Ectodermal cell (in vitro differentiated cells): ENCODE results near the gene ERG28.

Experiments
- H3K27ac ChIP-seq: 2 replicates; pipeline ENCODE4 v1.7.0; 2013; ENCODE audit warnings: mild to moderate bottlenecking, low read depth, low read length; ENCODE audit not compliant: insufficient read depth, poor library complexity, severe bottlenecking
- H3K27me3 ChIP-seq: 2 replicates; pipeline ENCODE4 v1.7.0; 2013; ENCODE audit warnings: mild to moderate bottlenecking, low read length; ENCODE audit not compliant: insufficient read depth, control insufficient read depth, poor library complexity, severe bottlenecking
- H3K36me3 ChIP-seq: one replicate; pipeline ENCODE4 v1.7.0; 2013; ENCODE audit warnings: low read length; ENCODE audit not compliant: control insufficient read depth, insufficient read depth
- H3K4me1 ChIP-seq: one replicate; pipeline ENCODE4 v1.7.0; 2013; ENCODE audit warnings: low read length; ENCODE audit not compliant: control insufficient read depth, insufficient read depth
- H3K4me3 ChIP-seq: 2 replicates; pipeline ENCODE4 v1.7.0; 2013; ENCODE audit warnings: low read depth, low read length, control low read depth; ENCODE audit not compliant: insufficient read depth
- H3K9me3 ChIP-seq: 2 replicates; pipeline ENCODE4 v1.7.0; 2013; ENCODE audit warnings: mild to moderate bottlenecking, low read length, moderate library complexity; ENCODE audit not compliant: control insufficient read depth
- WGBS, 2 experiments: methylation state at CpG; one replicate each; pipeline ENCODE4 v1.1.7; 2013; ENCODE audit warnings: missing lambda C conversion rate in 2 of 2; 5-methylcytosine and 5-hydroxymethylcytosine counted together

ERG28 gene

GRCh38 chr14:75647640-75648039 lies 13.0 kb downstream of the ERG28 start:
- H3K27ac ChIP-seq = no peak overlapping the region

GRCh38 chr14:75646762-75647161 lies 13.9 kb downstream of the ERG28 start:
- Histone ChIP-seq H3K27ac (no peak overlapping the region), H3K4me1 (no peaks in the 10 kb centered on the region), H3K36me3 (peaks cover 29% of the 10 kb centered on the region), H3K4me3 (no peak overlapping the region), H3K9me3 (no peaks in the 10 kb centered on the region), H3K27me3 (no peaks in the 10 kb centered on the region)
- WGBS, 2 experiments = 91 to 95% methylated on average over 6 of the region's 6 CpGs

More at GRCh38 chr14:75647640-75648039, 13.0 kb downstream of the ERG28 start:
- H3K9me3 ChIP-seq = no peaks in the 10 kb centered on the region
- no peaks in the 10 kb centered on the region for H3K4me1 ChIP-seq
- H3K27me3 ChIP-seq = no peaks in the 10 kb centered on the region
- H3K36me3 ChIP-seq = peaks cover 34% of the 10 kb centered on the region
- 86 to 97% methylated on average over 3 of the region's 3 CpGs for WGBS, 2 experiments
- no peak overlapping the region for H3K4me3 ChIP-seq

GRCh38 chr14:75645056-75645455 lies 15.6 kb downstream of the ERG28 start:
- no peaks in the 10 kb centered on the region for H3K9me3 ChIP-seq
- H3K4me1 ChIP-seq = no peaks in the 10 kb centered on the region
- no peak overlapping the region for H3K4me3 ChIP-seq
- H3K27me3 ChIP-seq = no peaks in the 10 kb centered on the region
- no peak overlapping the region for H3K27ac ChIP-seq
- H3K36me3 ChIP-seq = peaks cover 13% of the 10 kb centered on the region

DNA sequence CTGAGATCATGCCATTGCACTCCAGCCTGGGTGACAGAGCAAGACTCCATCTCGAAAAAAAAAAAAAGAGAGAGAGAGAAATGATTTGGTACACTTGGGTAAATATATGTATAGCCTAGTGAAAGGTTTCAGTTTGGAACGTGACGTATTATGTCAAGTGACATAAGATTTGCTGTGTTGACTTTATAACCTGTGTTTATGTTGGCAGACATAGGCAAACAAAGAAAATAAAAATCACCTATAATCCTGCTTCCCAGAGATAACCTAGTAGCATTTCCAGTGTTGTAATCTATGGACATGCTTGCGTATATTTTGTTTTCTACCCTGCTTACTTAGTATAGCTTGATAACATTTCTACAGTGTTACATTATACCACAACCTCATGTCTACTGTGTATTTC lies 16.7 kb downstream of the ERG28 start:
- no peaks in the 10 kb centered on the region for H3K4me1 ChIP-seq
- no peaks in the 10 kb centered on the region for H3K9me3 ChIP-seq
- H3K36me3 ChIP-seq = peaks cover 3% of the 10 kb centered on the region
- no peaks in the 10 kb centered on the region for H3K27me3 ChIP-seq
- no peak overlapping the region for H3K27ac ChIP-seq
- no peak overlapping the region for H3K4me3 ChIP-seq
- WGBS, 2 experiments = 90 to 95% methylated on average over 4 of the region's 4 CpGs

DNA sequence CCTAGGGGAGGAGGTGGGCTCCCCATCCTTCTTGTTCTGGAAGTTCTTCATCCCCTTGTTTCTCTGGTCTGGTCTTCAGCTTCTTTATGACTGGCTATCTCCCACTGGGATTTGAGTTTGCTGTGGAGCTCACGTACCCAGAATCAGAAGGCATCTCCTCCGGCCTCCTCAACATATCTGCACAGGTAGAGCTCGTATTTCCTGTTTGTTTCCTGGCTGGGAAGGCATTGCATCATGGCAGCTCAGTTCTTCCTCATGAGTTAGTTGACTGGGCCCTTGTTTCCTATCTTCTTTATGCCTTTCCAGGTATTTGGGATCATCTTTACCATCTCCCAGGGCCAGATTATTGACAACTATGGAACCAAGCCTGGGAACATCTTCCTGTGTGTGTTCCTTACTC lies 19.8 kb downstream of the ERG28 start:
- no peaks in the 10 kb centered on the region for H3K36me3 ChIP-seq
- no peak overlapping the region for H3K4me3 ChIP-seq
- H3K27ac ChIP-seq = no peak overlapping the region
- no peaks in the 10 kb centered on the region for H3K4me1 ChIP-seq
- 89 to 90% methylated on average over 3 of the region's 3 CpGs for WGBS, 2 experiments
- no peaks in the 10 kb centered on the region for H3K27me3 ChIP-seq
- no peaks in the 10 kb centered on the region for H3K9me3 ChIP-seq

DNA sequence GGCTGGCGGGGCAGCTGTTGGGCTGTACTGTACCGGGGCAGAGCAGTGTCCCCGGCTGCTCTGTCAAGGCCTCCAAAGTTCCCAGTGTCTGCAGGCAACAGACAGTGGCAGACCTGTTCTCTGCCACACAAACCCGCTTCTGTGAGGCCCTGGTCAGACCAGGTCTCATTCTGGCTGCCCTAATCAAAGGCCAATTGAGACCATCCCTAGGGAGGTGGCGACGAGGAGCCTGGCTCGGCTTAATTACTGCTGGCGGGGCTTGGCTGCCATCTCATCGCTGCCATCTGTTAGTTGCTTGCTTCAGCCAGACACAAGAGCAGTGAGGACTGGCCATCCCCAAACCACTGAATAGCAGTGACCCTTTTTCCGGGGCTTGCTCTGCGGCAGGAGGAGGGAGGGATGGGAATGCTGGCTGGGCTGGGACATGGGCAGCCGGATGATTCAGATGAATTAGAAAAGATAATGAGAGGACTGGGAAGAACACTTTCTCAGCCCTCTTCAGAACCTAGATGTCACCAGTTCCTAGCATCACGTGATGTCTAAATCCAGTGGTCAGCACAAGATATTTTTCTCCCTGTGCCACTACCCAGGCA lies 24.5 kb downstream of the ERG28 start:
- Histone ChIP-seq H3K36me3 (no peaks in the 10 kb centered on the region), H3K9me3 (no peaks in the 10 kb centered on the region), H3K27me3 (no peaks in the 10 kb centered on the region), H3K4me3 (no peak overlapping the region), H3K4me1 (peaks cover 8% of the 10 kb centered on the region), H3K27ac (no peak overlapping the region)
- whole genome bisulfite sequencing, 2 experiments = 79 to 82% methylated on average over 13 of the region's 13 CpGs

GRCh38 chr14:75634848-75635247 lies 25.8 kb downstream of the ERG28 start:
- Histone ChIP-seq H3K27ac (no peak overlapping the region), H3K9me3 (no peaks in the 10 kb centered on the region), H3K27me3 (no peaks in the 10 kb centered on the region), H3K36me3 (no peaks in the 10 kb centered on the region), H3K4me3 (no peak overlapping the region), H3K4me1 (peaks cover 13% of the 10 kb centered on the region)
- WGBS, 2 experiments = 86 to 93% methylated on average over 5 of the region's 5 CpGs

DNA sequence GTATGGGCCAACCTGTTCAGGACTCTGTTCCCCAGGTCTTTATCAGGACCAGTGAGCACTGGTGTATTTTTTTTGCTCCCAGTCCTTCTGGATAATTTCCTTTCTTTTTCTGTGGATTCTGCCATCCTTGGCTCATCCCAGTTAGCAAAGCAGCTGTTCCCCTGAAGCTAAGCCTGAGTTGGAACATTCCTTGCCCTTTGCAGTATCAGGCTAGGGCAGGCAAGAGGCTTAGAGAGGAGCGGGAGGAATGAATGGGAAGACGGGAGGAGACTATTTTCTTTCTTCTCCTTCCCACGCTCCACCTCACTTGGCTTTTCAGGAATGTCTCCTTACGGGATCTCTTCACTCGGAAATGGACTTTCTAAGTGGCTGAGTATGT lies 29.2 kb downstream of the ERG28 start:
- no peaks in the 10 kb centered on the region for H3K36me3 ChIP-seq
- no peaks in the 10 kb centered on the region for H3K27me3 ChIP-seq
- no peaks in the 10 kb centered on the region for H3K9me3 ChIP-seq
- H3K4me3 ChIP-seq = no peak overlapping the region
- peaks cover 13% of the 10 kb centered on the region for H3K4me1 ChIP-seq
- 45 to 58% methylated on average over 3 to 4 of the region's 5 CpGs for WGBS, 2 experiments
- no peak overlapping the region for H3K27ac ChIP-seq

DNA sequence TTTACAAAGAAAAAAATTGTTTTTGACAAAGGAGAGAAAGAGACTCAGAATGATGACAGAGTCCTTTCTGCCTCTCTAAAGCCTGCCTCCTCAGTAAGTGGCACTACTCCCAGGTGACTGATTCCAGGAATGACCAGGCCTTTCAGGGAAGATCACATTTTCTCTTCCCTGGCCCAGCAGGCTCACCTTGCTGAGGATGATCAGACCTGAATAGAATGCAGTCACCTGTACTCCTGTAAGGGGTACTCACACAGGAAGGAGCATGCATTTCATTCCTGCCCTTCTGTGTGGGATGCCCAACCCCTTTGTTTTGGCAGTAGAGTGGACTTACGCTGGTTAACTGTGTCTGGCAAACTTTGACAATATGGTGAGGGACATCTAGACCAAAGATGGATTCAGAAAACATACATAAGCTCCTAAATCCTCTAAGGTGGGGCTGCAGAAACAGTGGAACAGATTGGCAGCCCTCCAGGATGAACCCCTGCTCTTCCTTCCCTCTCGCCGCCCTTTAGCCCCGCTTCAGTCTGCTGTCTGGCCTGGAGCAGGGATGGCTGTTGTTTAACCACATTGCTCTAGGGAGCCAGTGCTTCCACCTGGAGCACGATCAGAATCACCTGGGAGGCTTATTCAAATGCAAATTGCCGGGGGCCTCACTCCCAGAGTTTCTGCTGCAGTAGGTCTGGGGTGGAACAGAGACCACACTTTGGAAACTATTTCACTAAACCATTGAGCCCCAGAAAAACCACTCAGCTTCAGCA lies 29.8 kb downstream of the ERG28 start:
- Histone ChIP-seq H3K27me3 (no peaks in the 10 kb centered on the region), H3K4me3 (no peak overlapping the region), H3K27ac (no peak overlapping the region), H3K4me1 (peaks cover 13% of the 10 kb centered on the region), H3K36me3 (no peaks in the 10 kb centered on the region), H3K9me3 (no peaks in the 10 kb centered on the region)
- WGBS, 2 experiments = 60 to 69% methylated on average over 6 of the region's 6 CpGs

DNA sequence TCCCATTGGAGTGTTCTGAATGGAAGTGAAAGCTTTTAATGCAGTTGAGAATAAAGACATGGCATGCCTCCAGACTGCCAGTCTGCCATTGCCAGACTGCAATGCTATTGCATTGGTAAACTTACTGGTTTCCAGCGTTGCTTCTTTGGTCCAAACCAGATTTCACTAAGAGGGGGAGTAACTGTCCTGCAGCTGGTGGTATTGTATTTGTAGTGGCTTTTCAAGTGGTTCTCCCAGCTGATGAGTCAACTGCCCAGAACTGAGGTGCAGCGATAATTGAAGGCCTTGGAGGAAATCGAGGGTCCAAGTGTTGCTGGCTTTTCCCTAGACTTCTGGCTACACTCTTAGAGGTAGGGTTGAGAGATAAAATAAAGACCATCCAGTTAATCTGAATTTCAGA lies 31.9 kb downstream of the ERG28 start:
- Histone ChIP-seq H3K9me3 (no peaks in the 10 kb centered on the region), H3K4me1 (peaks cover 13% of the 10 kb centered on the region)
- 89 to 92% methylated on average over 3 of the region's 3 CpGs for WGBS, 2 experiments

More for the DNA sequence above, 31.9 kb downstream of the ERG28 start:
- H3K27ac ChIP-seq = no peak overlapping the region
- no peak overlapping the region for H3K4me3 ChIP-seq
- no peaks in the 10 kb centered on the region for H3K36me3 ChIP-seq
- H3K27me3 ChIP-seq = no peaks in the 10 kb centered on the region
